IPS-18a (cell line): ENCODE results near the gene PPEF2.
"Not testable (repeated sequence)": the region's sequence is repeated elsewhere in the genome, so short reads cannot be mapped to it uniquely, and the experiment has no call there.

Source experiments
- H3K27ac ChIP-seq: one replicate; pipeline ENCODE4 v1.5.1; 2013; ENCODE audit warnings: low read length
- H3K27me3 ChIP-seq: one replicate; pipeline ENCODE4 v1.6.1; 2013; ENCODE audit warnings: mild to moderate bottlenecking, low read length; ENCODE audit not compliant: control insufficient read depth, insufficient read depth
- H3K36me3 ChIP-seq: one replicate; pipeline ENCODE4 v1.6.1; 2013; ENCODE audit warnings: low read depth, low read length; ENCODE audit not compliant: control insufficient read depth
- H3K4me1 ChIP-seq: one replicate; pipeline ENCODE4 v1.6.1; 2013; ENCODE audit warnings: low read depth, low read length; ENCODE audit not compliant: control insufficient read depth
- H3K4me3 ChIP-seq: one replicate; pipeline ENCODE4 v1.5.1; 2013; ENCODE audit warnings: low read length
- H3K9ac ChIP-seq: one replicate; pipeline ENCODE4 v1.6.1; 2013; ENCODE audit warnings: mild to moderate bottlenecking, low read length, moderate library complexity
- H3K9me3 ChIP-seq: one replicate; pipeline ENCODE4 v1.6.1; 2013; ENCODE audit warnings: low read depth, low read length; ENCODE audit not compliant: control insufficient read depth

Gene PPEF2

GRCh38 chr4:75921910-75922309 is 19.7 kb upstream of the PPEF2 start:
- Histone ChIP-seq H3K4me1 (peaks cover 7% of the 10 kb centered on the region), H3K9me3 (no peaks in the 10 kb centered on the region), H3K36me3 (no peaks in the 10 kb centered on the region), H3K4me3 (no peak overlapping the region), H3K27me3 (no peaks in the 10 kb centered on the region), H3K9ac (no peak overlapping the region), H3K27ac (no peak overlapping the region)

GRCh38 chr4:75920327-75920726 is 18.1 kb upstream of the PPEF2 start:
- no peak overlapping the region for H3K4me3 ChIP-seq
- H3K27ac ChIP-seq: no peak overlapping the region
- no peak overlapping the region for H3K9ac ChIP-seq
- no peaks in the 10 kb centered on the region for H3K36me3 ChIP-seq
- peaks cover 7% of the 10 kb centered on the region for H3K4me1 ChIP-seq
- H3K27me3 ChIP-seq: no peaks in the 10 kb centered on the region
- H3K9me3 ChIP-seq: no peaks in the 10 kb centered on the region

- Histone ChIP-seq H3K27ac (no peak overlapping the region), H3K4me3 (no peak overlapping the region), H3K9me3 (no peaks in the 10 kb centered on the region), H3K36me3 (no peaks in the 10 kb centered on the region), H3K27me3 (no peaks in the 10 kb centered on the region), H3K4me1 (peaks cover 7% of the 10 kb centered on the region), H3K9ac (no peak overlapping the region)
Observed at GRCh38 chr4:75919920-75920319, 17.7 kb upstream of the PPEF2 start.

GRCh38 chr4:75916091-75916661 is 13.9 kb upstream of the PPEF2 start:
- no peak overlapping the region for H3K27ac ChIP-seq
- no peaks in the 10 kb centered on the region for H3K9me3 ChIP-seq
- no peaks in the 10 kb centered on the region for H3K4me1 ChIP-seq
- H3K36me3 ChIP-seq: no peaks in the 10 kb centered on the region
- H3K9ac ChIP-seq: no peak overlapping the region
- no peaks in the 10 kb centered on the region for H3K27me3 ChIP-seq
- no peak overlapping the region for H3K4me3 ChIP-seq

- Histone ChIP-seq H3K9ac (no peak overlapping the region), H3K9me3 (peaks cover 7% of the 10 kb centered on the region), H3K4me3 (no peak overlapping the region), H3K36me3 (no peaks in the 10 kb centered on the region), H3K27ac (no peak overlapping the region), H3K27me3 (no peaks in the 10 kb centered on the region), H3K4me1 (no peaks in the 10 kb centered on the region)
Observed at GRCh38 chr4:75912968-75913367, 10.7 kb upstream of the PPEF2 start.

- not testable (repeated sequence) for H3K9ac ChIP-seq, H3K27me3 ChIP-seq
Observed at GRCh38 chr4:75910831-75911230, 8.6 kb upstream of the PPEF2 start.

GRCh38 chr4:75909405-75909804 is 7.2 kb upstream of the PPEF2 start:
- no peak overlapping the region for H3K27ac ChIP-seq
- H3K4me1 ChIP-seq: no peaks in the 10 kb centered on the region
- H3K27me3 ChIP-seq: no peaks in the 10 kb centered on the region

More at GRCh38 chr4:75910831-75911230, 8.6 kb upstream of the PPEF2 start:
- H3K9me3 ChIP-seq, H3K4me3 ChIP-seq, H3K27ac ChIP-seq, H3K4me1 ChIP-seq, H3K36me3 ChIP-seq: not testable (repeated sequence)

GRCh38 chr4:75908555-75908954 is 6.3 kb upstream of the PPEF2 start:
- Histone ChIP-seq H3K4me3 (no peak overlapping the region), H3K9me3 (peaks cover 7% of the 10 kb centered on the region), H3K36me3 (no peaks in the 10 kb centered on the region), H3K27me3 (no peaks in the 10 kb centered on the region), H3K27ac (no peak overlapping the region), H3K9ac (no peak overlapping the region), H3K4me1 (no peaks in the 10 kb centered on the region)

More at GRCh38 chr4:75909405-75909804, 7.2 kb upstream of the PPEF2 start:
- peaks cover 7% of the 10 kb centered on the region for H3K9me3 ChIP-seq
- H3K36me3 ChIP-seq: no peaks in the 10 kb centered on the region
- no peak overlapping the region for H3K9ac ChIP-seq
- no peak overlapping the region for H3K4me3 ChIP-seq

- peaks cover 7% of the 10 kb centered on the region for H3K9me3 ChIP-seq
- H3K27ac ChIP-seq: no peak overlapping the region
- no peaks in the 10 kb centered on the region for H3K27me3 ChIP-seq
- no peak overlapping the region for H3K9ac ChIP-seq
- no peak overlapping the region for H3K4me3 ChIP-seq
- no peaks in the 10 kb centered on the region for H3K36me3 ChIP-seq
- no peaks in the 10 kb centered on the region for H3K4me1 ChIP-seq
Observed at GRCh38 chr4:75907966-75908365, 5.7 kb upstream of the PPEF2 start.

- Histone ChIP-seq H3K9me3 (no peaks in the 10 kb centered on the region), H3K27ac (no peak overlapping the region), H3K4me1 (no peaks in the 10 kb centered on the region)
Observed at GRCh38 chr4:75904076-75904475, 1.8 kb upstream of the PPEF2 start.

GRCh38 chr4:75898536-75898935 is 3.7 kb downstream of the PPEF2 start:
- no peaks in the 10 kb centered on the region for H3K27me3 ChIP-seq
- H3K4me1 ChIP-seq: no peaks in the 10 kb centered on the region
- H3K27ac ChIP-seq: no peak overlapping the region
- H3K36me3 ChIP-seq: no peaks in the 10 kb centered on the region
- no peak overlapping the region for H3K4me3 ChIP-seq
- no peak overlapping the region for H3K9ac ChIP-seq
- no peaks in the 10 kb centered on the region for H3K9me3 ChIP-seq

More at GRCh38 chr4:75904076-75904475, 1.8 kb upstream of the PPEF2 start:
- H3K4me3 ChIP-seq: no peak overlapping the region
- H3K27me3 ChIP-seq: no peaks in the 10 kb centered on the region
- no peaks in the 10 kb centered on the region for H3K36me3 ChIP-seq
- H3K9ac ChIP-seq: no peak overlapping the region

- H3K36me3 ChIP-seq: no peaks in the 10 kb centered on the region
- H3K4me3 ChIP-seq: no peak overlapping the region
- H3K9ac ChIP-seq: no peak overlapping the region
- no peaks in the 10 kb centered on the region for H3K9me3 ChIP-seq
- H3K27me3 ChIP-seq: no peaks in the 10 kb centered on the region
- no peak overlapping the region for H3K27ac ChIP-seq
- H3K4me1 ChIP-seq: no peaks in the 10 kb centered on the region
Observed at GRCh38 chr4:75895744-75896314, 6.4 kb downstream of the PPEF2 start.
